NT2/D1 (cell line): ENCODE results near the gene EVI5L.

Experiments used
- DNase-seq: peaks from one replicate; pipeline ENCODE4 v3.0.0-alpha.2; 2011; ENCODE audit warnings: low read depth, low spot score
- H3K27me3 ChIP-seq: 2 replicates; pipeline ENCODE4 v1.6.0; 2011; ENCODE audit warnings: mild to moderate bottlenecking; ENCODE audit not compliant: insufficient read length, insufficient read depth
- H3K36me3 ChIP-seq: 2 replicates; pipeline ENCODE4 v1.6.1; 2011; ENCODE audit warnings: mild to moderate bottlenecking, low read length, mixed read lengths; ENCODE audit not compliant: insufficient read depth, insufficient read length
- H3K4me1 ChIP-seq: 2 replicates; pipeline ENCODE4 v1.5.1; 2011; ENCODE audit not compliant: insufficient read depth, insufficient read length
- H3K4me3 ChIP-seq: 2 replicates; pipeline ENCODE4 v1.5.1; 2011; ENCODE audit warnings: low read depth; ENCODE audit not compliant: insufficient read length
- H3K9ac ChIP-seq: 2 replicates; pipeline ENCODE4 v1.6.0; 2011; ENCODE audit warnings: low read depth; ENCODE audit not compliant: insufficient read length
- H3K9me3 ChIP-seq: 2 replicates; pipeline ENCODE4 v1.5.1; 2011; ENCODE audit warnings: mild to moderate bottlenecking, low read length; ENCODE audit not compliant: insufficient read depth
- SUZ12 ChIP-seq: IDR thresholded peaks from 2 replicates; pipeline ENCODE4 v1.6.1; 2011; ENCODE audit not compliant: insufficient read length, insufficient read depth; ENCODE audit errors: extremely low read depth
- YY1 ChIP-seq: IDR thresholded peaks from 2 replicates; pipeline ENCODE4 v1.6.1; 2011; ENCODE audit not compliant: insufficient read length, insufficient read depth
- ZNF274 ChIP-seq: IDR thresholded peaks from 2 replicates; pipeline ENCODE4 v1.6.1; 2011; ENCODE audit warnings: mild to moderate bottlenecking, low read depth, low read length

The EVI5L gene

DNA sequence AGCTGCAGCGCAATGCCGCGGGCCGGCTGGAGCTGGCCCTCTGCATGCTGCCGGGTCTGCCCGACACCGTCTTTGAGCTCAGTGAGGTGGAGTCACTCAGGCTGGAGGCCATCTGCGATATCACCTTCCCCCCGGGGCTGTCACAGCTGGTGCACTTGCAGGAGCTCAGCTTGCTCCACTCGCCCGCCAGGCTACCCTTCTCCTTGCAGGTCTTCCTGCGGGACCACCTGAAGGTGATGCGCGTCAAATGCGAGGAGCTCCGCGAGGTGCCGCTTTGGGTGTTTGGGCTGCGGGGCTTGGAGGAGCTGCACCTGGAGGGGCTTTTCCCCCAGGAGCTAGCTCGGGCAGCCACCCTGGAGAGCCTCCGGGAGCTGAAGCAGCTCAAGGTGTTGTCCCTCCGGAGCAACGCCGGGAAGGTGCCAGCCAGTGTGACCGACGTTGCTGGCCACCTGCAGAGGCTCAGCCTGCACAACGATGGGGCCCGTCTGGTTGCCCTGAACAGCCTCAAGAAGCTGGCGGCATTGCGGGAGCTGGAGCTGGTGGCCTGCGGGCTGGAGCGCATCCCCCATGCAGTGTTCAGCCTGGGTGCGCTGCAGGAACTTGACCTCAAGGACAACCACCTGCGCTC lies 69.8 kb downstream of the EVI5L start:
- Histone ChIP-seq H3K27me3 (no peaks in the 10 kb centered on the region), H3K9ac (peak overlapping the region; percentile 29), H3K9me3 (no peaks in the 10 kb centered on the region), H3K36me3 (peaks cover 41% of the 10 kb centered on the region), H3K4me3 (no peak overlapping the region), H3K4me1 (peaks cover 23% of the 10 kb centered on the region)
- TF ChIP-seq ZNF274 (no peak), SUZ12 (no peak), YY1 (no peak)
- no peak for DNase-seq

DNA sequence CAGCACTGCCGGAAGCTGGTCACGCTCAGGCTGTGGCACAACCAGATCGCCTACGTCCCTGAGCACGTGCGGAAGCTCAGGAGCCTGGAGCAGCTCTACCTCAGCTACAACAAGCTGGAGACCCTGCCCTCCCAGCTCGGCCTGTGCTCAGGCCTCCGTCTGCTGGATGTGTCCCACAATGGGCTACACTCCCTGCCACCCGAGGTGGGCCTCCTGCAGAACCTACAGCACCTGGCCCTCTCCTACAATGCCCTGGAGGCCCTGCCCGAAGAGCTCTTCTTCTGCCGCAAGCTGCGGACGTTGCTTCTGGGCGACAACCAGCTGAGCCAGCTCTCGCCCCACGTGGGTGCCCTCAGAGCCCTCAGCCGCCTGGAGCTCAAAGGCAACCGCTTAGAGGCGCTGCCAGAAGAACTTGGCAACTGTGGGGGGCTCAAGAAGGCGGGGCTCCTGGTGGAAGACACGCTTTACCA lies 70.4 kb downstream of the EVI5L start:
- Histone ChIP-seq H3K4me1 (peaks cover 23% of the 10 kb centered on the region), H3K9ac (peak overlapping the region; percentile 17), H3K9me3 (no peaks in the 10 kb centered on the region), H3K27me3 (no peaks in the 10 kb centered on the region), H3K36me3 (peaks cover 44% of the 10 kb centered on the region), H3K4me3 (no peak overlapping the region)
- no peak for TF ChIP-seq YY1
- no peak for DNase-seq

GRCh38 chr19:7900931-7901330 lies 70.9 kb downstream of the EVI5L start:
- no peaks in the 10 kb centered on the region for H3K27me3 ChIP-seq
- DNase-seq = no peak
- peak overlapping the region; percentile 29 for H3K9ac ChIP-seq
- no peak overlapping the region for H3K4me3 ChIP-seq
- H3K36me3 ChIP-seq = peaks cover 44% of the 10 kb centered on the region
- TF ChIP-seq SUZ12 = no peak
- no peak for TF ChIP-seq ZNF274
- TF ChIP-seq YY1 = no peak
- H3K4me1 ChIP-seq = peaks cover 23% of the 10 kb centered on the region
- H3K9me3 ChIP-seq = no peaks in the 10 kb centered on the region

- H3K36me3 ChIP-seq = peaks cover 48% of the 10 kb centered on the region
- no peak for DNase-seq
- peaks cover 25% of the 10 kb centered on the region for H3K4me1 ChIP-seq
- TF ChIP-seq YY1 (no peak), ZNF274 (no peak), SUZ12 (no peak)
- H3K4me3 ChIP-seq = no peak overlapping the region
- H3K27me3 ChIP-seq = no peaks in the 10 kb centered on the region
- no peaks in the 10 kb centered on the region for H3K9me3 ChIP-seq
- no peak overlapping the region for H3K9ac ChIP-seq
Measured at GRCh38 chr19:7901337-7901736, 71.3 kb downstream of the EVI5L start.

DNA sequence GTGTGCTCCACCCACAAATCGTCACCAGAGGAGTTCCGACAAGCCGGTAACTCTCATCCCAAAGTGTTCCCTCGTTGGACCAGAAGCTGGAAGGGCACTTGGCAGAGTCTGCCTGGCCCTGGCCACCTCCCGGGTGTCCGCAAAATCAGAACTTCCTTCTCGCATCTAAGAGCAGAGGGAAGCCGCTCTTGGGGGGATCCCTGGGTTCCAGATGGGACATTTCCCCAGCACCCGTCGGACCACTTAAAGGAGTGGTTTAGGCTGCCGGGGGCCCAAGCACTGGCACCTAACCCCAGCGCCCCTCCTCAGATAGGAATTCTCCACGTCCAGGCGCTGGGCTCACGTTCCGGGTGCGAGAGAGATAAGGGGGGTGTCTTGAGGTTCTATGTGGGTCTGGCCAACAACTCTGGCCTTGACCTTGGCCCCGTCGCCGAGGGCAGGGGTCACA lies 72.8 kb downstream of the EVI5L start:
- H3K9me3 ChIP-seq = no peaks in the 10 kb centered on the region
- no peaks in the 10 kb centered on the region for H3K27me3 ChIP-seq
- H3K36me3 ChIP-seq = peaks cover 55% of the 10 kb centered on the region
- H3K4me1 ChIP-seq = peaks cover 30% of the 10 kb centered on the region
- peak overlapping the region; percentile 100 for H3K9ac ChIP-seq
- TF ChIP-seq ZNF274 = no peak
- no peak for TF ChIP-seq YY1
- TF ChIP-seq SUZ12 = no peak
- peak overlapping the region; percentile 98 for H3K4me3 ChIP-seq
- DNase-seq = no peak

DNA sequence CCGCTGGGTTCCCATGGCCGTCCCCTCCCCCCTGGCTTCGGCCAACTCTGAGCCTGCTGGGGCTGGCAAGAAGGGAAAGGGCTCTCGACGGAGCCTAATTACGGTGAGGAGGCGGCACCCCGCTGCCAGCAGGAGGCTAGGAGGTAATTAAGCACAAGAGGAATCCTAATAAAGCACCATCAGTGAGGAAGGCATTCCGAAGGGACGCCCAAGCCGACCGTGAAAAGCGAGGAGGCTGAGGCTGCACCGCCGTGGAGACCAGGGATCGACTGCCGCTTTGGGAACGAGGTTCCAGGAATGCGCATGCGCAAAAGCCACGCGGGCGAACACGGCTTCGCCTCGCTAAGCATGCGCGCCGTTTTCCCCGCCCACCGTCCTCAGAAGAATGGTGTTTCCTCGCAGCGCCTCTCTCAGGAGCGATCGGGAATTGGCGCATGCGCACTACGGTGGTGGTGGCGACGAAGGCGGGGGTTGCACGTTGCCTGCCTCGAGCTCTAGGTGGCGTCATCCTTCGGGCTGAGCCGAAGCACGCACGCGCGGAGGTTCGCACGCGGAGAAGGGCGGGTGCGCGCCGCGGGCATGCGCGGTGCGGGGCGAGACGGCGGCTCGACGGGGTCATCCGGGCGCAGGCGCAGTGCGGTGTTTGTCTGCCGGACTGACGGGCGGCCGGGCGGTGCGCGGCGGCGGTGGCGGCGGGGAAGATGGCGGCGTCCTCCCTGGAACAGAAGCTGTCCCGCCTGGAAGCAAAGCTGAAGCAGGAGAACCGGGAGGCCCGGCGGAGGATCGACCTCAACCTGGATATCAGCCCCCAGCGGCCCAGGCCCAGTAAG lies 73.4 kb downstream of the EVI5L start, which contains the start of gene MAP2K7:
Gene MAP2K7 (plus strand): TSS at position 634 of the 830 bp plus-strand sequence. CDS start 68 bp downstream, at position 702.
- peak; percentile 99 for DNase-seq
- Histone ChIP-seq H3K27me3 (no peaks in the 10 kb centered on the region), H3K4me3 (peak within 1 kb of the TSS; percentile 98), H3K9me3 (no peaks in the 10 kb centered on the region), H3K36me3 (peaks cover 54% of the 10 kb centered on the region), H3K4me1 (peaks cover 34% of the 10 kb centered on the region), H3K9ac (peak within 1 kb of the TSS; percentile 100)
- TF ChIP-seq SUZ12 (no peak), ZNF274 (no peak), YY1 (no peak)
